Cerebellar cortex (tissue), 1 donor: ENCODE measurements around the gene ZNF432.
"Not testable (repeated sequence)": the region's sequence is repeated elsewhere in the genome, so short reads cannot be mapped to it uniquely, and the experiment has no call there.

Experiments used
- DNase-seq: peaks from one replicate; pipeline ENCODE4 v3.0.0-alpha.2; 2015; ENCODE audit warnings: low spot score

The ZNF432 gene

DNA sequence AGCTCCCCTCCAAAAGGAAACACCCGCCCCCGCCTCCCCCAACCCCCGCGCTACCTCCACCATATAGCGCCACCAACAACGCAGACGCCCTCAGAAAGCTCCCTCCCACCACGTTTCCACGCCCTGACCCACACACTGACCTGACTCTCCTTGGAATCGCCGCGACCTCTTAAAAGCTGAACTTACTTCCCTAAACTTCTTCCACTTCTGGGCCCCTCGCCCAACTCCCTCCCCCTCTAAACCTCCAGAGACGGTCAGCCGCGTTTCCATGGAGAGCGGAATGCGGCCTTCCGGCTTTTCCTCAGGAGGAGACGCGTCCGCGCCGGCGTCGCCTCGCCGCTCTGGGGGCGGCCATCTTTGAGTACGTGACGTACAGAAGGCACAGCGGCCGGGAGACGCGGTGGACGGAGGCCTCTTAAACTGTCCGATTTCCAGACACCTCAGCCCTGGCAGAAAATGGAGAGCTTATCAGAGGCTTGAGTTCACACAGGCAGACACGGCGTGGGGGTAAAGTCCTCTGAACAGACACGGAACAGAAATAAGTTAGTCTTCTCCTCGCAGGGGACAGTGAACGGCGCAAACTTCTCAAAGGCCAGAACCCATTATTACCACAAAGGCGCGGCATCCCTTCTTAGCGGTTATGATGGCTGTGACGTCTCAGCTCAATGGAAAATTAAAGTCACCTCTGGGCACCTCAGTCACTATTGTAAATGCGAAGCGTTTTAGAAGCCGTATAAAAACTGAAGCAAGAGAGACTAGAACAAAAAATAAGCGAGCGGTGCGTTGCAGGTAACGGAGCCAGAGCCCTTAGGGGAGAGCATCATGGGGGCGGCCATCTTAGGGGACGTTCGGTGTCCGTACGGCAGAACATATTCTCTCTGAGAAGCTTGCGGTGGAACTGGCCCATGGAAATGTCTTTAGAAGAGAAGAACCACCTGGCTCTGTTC is at the start of gene ZNF432:
ZNF432 (minus strand) TSS at position 284 of the 947 bp plus-strand sequence. CDS start 1,970 bp downstream, outside the sequence.
- peak; percentile 93 for DNase-seq

DNA sequence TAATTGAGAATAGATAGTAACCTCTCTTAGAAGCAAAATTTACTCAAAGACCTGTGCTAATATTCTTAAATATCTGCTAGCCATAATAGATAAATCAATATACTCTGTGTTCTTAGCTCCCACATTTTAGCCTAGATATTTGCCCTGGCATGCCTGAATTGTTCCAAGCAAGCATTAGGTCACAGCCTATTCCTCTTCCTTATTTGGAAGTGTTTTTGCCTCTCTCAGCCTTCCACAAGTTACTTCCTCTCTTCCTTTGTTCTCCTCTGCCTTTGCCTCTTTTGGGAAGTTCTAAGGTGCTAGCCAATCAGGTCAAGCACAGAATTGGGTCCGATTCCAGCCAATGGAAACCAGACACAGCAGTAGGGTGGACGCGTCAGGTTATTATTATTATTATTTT is 47.8 kb upstream of the ZNF432 start:
- not testable (repeated sequence) for DNase-seq

DNA sequence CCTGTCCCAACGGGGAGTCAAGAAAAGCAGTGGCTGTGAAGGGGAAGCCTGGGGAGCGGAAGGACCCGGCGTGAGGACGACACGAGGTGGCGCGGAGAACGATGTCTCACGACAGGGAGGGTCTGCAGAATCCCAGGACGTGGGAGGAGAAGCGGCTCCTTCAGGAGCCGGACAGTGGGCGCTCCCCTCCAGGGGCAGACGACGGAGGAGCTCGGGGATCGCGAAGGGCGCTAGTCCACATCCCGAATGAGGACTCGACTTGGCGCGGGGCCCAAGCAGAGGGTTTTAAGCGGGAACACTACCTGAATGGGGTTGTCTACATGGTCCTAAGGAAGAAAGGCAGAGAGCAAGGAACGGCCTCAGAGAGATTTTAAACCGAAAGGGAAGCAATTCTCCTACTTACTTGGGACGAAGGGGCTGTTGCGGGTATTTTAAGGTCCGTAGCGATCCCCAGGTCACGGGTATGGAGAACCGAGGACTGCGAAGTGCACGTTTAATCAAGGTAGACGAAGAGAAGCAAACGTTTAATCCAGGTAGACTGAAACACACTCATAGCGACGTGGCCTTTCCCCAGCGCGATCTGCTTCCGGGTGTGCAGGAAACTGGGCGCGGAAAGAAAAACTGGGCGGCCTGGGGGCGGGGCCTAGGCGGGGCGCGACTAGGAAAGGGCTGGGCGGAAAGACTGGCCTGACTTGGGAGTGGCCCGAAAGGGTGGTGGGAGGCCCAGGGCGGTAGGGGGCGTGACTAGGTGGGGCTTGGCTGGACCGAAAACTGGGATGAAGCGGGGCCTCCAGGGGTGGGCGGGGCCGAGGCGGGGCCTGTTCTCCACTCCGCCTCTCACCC is 46.8 kb upstream of the ZNF432 start, which contains the start of gene ZNF841:
ZNF841 (minus strand) TSS at position 594 of the 843 bp plus-strand sequence. CDS start 10,964 bp downstream, outside the sequence.
- peak; percentile 95 for DNase-seq

DNA sequence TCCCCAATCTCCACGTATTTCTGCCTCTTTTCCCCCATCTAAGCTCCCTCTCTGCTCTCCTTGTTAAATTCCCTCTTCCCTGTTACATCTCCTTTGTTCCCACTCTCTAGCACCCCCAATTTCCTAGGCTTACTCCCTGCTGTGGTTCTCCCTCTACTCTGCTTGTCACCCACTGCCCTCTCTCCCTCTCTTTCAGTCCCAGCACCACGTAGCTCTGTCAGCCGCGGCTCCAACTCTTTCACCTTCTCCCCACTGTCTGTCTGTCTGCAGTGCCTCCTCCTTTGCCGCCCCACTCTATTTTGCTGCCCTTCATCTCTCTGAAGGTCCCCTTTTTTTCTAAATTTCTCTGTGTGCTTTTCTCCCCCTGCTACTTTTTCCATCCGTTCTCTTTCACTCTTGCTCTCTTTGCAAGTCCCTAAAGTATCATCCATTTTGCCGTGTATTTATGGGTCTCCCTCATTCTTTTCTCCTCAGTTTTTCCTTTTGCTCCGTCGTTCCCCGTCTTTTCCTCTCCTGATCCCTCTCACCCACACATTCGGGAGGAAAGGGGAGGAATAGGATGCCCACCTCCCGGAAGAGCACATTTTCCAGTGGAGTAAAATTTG is 46.0 kb upstream of the ZNF432 start:
- DNase-seq: no peak

DNA sequence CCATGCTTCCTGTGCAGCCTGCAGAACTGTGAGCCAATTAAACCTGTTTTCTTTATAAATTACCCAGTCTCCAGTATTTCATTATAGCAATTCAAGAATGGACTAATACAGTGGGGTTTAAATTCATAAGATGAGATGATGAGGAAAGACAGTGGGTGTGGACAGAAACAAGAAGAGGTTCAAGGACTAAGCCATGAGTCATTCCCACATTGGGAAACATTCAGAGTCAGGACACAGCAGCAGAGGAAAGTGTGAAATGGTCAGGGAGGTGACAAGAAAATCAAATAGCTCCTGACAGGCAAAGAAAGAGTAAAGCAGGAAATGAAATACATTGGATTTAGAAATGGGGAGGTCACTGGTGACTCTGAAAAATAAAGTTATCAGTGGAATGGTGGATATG is 37.8 kb upstream of the ZNF432 start:
- DNase-seq: no peak

DNA sequence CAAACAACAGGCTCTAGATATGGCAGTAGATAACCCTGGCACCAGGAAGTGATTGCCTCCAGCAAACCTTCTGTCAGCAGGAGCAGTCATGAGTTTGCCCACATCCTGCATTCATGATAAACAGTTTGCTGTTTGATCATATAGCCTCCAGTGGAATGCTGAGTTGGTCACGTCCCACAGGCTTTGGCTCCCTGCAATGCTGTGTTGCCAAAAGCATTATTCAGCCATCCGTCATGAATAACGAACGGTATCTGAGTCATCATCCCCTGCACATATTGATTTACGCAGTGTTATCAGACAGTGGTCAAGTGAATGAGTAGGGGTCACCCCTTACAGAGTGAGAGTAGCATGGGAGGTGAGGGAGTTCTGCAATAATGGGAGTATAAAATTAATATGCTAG is 21.9 kb upstream of the ZNF432 start:
- DNase-seq: no peak

DNA sequence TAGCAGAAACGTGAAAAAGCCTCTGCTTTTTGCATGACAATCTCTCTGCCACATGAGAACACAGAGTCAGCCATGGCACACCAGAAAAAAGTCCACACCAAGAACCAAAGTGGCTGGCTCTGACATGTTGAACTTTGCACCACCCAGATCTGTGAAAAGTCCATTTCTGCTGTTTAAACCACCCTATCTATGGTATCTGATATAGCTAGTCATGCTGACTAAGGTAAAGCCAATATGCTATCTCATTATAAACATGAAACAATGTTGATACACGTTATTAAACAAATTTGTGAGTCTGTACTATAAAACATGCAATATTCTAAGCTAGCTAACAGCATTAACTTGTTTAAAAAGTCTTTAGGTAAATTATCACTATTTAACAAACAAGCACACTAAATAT is 21.0 kb upstream of the ZNF432 start:
- no peak for DNase-seq

DNA sequence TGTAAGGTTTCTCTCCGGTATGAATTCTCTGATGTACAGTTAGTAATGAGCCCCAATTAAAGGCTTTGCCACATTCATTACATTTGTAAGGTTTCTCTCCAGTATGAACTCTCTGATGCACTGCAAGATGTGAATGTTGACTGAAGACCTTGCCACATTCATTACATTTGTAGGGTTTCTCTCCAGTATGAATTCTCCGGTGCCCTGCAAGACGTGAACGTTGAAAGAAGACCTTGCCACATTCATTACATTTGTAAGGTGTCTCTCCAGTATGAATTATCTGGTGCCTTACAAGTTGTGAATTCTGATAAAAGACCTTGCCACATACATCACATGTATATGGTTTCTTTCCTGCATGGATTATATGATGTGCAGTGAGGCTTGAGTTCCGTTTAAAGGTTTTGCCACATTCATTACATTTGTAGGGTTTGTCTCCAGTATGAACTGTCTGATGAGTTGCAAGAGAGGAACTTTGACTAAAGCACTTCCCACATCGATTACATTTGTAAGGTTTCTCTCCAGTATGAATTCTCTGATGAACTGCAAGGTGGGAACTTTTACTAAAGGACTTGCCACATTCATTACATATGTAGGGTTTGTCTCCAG is 17.7 kb upstream of the ZNF432 start:
- DNase-seq: no peak

DNA sequence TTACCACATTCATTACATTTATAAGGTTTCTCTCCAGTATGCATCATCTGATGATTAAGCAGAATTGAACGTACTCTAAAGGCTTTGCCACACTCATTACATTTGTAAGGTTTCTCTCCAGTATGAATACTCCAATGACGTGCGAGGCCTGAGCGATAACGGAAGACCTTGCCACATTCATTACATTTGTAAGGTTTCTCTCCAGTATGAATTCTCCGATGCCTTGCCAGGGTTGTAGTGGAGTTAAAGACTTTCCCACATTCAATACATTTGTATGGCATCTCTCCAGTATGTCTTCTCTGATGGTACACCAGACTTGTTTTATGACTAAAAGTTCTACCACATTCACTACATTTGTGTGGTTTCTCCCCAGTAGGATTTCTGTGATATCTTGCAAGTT is 16.8 kb upstream of the ZNF432 start:
- no peak for DNase-seq

DNA sequence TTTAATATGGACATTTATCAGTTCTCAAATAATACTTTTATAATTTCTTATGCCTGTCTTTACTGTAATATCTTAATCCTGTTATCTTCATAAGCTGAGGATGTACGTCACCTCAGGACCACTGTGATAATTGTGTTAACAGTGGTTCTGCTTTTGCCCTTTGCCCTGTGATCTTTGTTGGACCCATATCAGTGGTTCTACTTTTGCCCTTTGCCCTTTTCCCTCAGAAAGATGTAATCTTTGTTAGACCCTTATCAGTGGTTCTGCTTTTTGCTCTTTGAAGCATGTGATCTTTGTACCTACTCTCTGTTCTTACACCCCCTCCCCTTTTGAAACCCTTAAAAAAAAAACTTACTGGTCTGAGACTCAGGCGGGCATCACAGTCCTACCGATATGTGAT is 7.8 kb upstream of the ZNF432 start:
- not testable (repeated sequence) for DNase-seq

DNA sequence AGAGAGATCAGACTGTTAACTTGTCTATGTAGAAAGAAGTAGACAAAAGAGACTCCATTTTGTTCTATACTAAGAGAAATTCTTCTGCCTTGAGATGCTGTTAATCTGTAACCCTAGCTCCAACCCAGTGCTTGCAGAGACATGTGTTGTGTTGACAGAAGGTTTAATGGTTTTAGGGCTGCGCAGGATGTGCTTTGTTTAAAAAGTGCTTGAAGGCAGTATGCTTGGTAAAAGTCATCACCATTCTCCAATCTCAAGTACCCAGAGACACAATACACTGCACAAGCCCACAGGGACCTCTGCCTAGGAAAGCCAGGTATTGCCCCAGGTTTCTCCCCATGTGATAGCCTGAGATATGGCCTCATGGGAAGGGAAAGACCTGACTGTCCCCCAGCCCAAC is 3.1 kb upstream of the ZNF432 start:
- DNase-seq: not testable (repeated sequence)

DNA sequence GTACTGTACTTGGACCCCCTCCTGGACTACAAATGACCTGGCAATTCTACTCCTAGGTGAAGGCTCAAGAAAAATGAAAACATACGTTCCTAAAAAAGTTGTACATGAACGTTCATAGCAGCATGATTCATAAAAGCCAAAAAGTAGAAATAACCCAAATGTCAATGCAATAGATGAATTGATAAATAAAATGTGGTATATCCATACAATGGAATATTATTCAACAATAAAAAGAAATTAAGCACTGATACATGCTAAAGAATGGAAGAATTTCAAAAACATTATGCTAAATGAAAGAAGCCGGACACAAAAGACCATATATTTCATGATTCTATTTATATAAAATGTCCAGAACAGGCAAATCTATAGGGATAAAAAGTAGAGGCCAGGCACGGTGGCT is 9.5 kb downstream of the ZNF432 start:
- DNase-seq: no peak

DNA sequence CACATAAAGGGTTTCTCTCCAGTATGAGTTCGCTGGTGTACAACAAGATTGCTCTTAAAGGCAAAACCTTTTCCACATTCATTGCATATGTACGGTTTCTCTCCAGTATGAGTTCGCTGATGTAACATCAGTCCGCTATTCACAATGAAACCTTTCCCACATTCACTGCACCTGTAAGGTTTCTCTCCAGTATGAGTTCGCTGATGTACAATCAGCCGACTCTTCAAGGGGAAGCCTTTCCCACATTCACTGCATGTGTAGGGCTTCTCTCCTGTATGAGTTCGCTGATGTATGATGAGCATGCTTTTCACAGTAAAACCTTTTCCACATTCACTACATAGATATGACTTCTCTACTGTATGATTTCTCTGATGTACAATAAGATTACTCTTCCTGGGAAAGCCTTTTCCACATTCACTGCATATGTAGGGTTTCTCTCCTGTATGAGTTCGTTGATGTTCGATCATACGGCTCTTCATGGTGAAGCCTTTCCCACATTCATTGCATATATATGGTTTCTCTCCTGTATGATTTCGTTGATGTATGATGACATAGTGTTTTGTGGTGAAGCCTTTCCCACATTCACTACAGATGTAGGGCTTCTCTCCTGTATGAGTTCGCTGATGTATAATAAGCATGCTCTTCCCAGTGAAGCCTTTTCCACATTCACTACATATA is 14.4 kb downstream of the ZNF432 start:
- no peak for DNase-seq

DNA sequence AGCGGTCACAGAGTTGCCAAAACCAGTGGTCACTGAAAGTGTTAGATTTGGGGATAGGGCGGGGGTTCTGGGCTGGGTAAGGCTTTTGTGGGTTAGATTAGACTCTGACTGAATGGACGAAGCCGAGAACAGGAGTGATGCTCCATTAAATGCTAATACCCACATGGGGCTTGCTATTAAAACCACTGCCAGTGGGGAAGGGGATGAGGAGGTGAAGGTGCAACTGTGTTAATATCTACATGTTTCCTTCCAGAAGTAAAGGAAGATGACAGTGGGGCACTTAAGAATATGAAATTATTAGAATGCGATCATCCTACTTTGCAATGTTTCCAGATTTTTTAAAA is 19.9 kb downstream of the ZNF432 start:
- DNase-seq: no peak

DNA sequence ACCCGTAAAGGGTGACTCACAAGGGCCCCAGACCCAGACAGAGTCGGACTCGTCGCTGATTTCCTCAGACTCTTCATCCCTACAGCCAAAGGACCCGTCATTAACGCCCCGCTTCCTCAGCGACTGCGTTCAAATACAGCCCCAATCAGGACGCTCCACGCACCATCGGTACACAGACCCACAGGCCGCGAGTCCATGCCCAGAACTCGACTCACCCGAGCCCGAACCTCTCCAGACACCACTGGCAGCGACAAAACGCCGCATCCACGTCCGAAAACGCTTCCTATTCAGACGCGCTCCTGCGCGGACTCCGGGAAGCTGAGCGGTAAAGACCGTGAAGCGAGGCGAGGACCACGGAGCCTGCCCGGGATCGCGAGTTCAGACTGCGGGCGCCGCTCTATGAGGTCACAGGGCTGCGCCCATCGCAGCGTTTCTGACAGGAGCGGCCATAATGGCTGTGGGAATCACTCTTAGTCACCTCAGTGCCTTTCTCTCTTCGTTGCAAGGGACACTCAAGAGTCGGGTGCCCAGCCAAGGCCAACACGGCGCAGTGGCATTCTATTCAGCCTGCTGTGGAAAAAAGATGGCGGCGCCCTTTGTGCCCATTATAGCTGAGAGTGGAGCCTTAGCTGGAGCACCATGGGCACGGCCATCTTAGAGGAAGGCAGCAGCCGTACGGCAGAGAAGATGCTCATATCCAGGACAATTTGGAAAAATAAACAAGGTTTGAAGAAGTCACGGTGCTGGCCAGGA is 20.4 kb downstream of the ZNF432 start, which contains the start of gene ZNF614:
ZNF614 (minus strand) TSS at position 353 of the 753 bp plus-strand sequence. CDS start 2,634 bp downstream, outside the sequence.
- peak; percentile 93 for DNase-seq

DNA sequence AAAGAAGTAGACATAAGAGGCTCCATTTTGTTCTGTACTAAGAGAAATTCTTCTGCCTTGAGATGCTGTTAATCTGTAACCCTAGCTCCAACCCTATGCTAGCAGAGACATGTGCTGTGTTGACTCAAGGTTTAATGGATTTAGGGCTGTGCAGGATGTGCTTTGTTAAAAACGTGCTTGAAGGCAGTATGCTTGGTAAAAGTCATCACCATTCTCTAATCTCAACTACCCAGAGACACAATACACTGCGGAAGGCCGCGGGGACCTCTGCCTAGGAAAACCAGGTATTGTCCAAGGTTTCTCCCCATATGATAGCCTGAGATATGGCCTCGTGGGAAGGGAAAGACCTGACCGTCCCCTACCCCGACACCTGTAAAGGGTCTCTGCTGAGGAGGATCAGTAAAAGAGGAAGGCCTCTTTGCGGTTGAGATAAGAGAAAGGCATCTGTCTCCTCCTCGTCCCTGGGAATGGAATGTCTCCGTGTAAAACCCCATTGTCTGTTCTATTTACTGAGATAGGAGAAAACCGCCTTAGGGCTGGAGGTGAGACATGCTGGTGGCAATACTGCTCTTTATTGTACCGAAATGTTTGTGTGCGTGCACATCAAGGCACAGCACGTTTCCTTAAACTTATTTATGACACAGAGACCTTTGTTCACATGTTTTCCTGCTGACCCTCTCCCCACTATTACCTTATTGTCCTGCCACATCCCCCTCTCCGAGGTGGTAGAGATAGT is 22.2 kb downstream of the ZNF432 start:
- not testable (repeated sequence) for DNase-seq

DNA sequence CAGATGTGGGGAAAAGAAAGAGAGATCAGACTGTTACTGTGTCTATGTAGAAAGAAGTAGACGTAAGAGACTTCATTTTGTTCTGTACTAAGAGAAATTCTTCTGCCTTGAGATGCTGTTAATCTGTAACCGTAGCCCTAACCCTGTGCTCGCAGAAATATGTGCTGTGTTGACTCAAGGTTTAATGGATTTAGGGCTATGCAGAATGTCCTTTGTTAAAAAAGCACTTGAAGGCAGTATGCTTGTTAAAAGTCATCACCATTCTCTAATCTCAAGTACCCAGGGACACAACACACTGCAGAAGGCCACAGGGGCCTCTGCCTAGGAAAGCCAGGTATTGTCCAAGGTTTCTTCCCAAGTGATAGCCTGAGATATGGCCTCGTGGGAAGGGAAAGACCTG is 24.2 kb downstream of the ZNF432 start:
- not testable (repeated sequence) for DNase-seq

DNA sequence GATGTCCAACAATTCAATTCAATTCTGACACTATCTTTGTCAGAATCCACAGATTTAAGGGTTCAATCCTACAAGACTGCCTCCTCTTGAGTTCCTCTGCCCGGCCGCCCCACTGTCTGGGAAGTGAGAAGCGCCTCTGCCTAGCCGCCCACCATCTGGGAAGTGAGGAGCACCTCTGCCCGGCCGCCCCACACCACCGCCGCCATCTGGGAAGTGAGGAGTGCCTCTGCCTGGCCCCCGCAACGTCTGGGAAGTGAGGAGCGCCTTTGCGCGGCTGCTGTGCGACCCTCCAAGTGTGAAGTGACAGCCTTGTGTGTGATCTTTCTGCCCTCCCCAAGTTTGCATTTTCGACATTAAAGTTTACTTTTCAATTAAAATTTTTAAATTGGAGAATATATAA is 26.4 kb downstream of the ZNF432 start:
- no peak for DNase-seq

DNA sequence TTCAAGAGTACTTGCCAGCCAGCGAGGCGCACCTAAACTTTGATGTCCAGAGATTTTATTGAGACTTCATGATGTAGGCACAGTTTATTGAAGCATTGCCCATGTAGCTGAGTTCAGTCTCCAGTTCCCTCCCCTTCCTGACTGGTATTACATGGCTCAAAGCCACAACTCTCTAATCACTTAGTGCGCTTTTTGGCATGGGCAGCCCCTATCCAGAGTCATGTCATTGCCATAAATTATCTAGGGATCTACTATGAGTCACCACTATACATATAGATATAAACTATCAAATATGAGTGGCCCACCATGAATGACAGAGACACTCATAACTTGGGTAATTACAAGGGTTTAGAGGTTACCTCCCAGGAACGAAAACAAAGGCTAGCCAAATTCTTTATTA is 28.1 kb downstream of the ZNF432 start:
- no peak for DNase-seq

DNA sequence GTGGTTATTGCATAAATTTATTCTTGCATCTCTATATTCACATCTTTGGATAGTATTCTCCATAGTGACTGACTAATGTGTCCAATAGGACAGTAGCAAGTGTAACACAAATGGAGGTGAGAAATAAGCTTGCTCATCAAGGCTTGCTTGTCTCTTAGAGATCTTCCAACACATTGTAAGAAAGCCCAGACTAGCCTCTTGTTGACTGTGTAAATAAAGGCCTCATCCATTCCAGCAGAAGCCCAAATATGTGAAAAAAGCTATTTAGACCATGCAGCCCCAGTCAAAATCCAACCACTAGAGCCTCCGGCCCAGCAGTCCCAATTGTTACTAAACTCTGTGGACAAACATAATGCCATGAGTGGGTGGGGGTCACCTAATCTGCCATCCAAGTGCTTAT is 38.0 kb downstream of the ZNF432 start:
- DNase-seq: no peak
